Breast epithelium (tissue), 4 donors: ENCODE measurements around the gene ALOX5. TPM values are rescaled to one million over a fixed set of nuclear protein-coding genes. Genes with fewer than 3 reads are reported as not detected.

Source experiments
- DNase-seq, 2 donors: peaks; one replicate each; pipeline ENCODE4 v3.0.0-alpha.2; 2019; ENCODE audit warnings: low spot score in 2 of 2
- H3K27ac ChIP-seq, 2 donors: fragments of 200-600 bp; sonication (generic) in 1 of 2; one replicate each; pipeline ENCODE4 v1.5.1; 2016 to 2019; ENCODE audit warnings: mild to moderate bottlenecking in 1 of 2
- H3K27me3 ChIP-seq, 2 donors: fragments of 200-600 bp; sonication (generic) in 1 of 2; one replicate each; pipeline versions ENCODE4 v1.5.1 to v1.6.0; 2017 to 2019; ENCODE audit warnings: control low read depth in 1 of 2, mild to moderate bottlenecking in 1 of 2
- H3K36me3 ChIP-seq: fragments of 200-600 bp; one replicate; pipeline ENCODE4 v1.5.1; 2019
- H3K4me1 ChIP-seq, 2 donors: fragments of 200-600 bp; sonication (generic); one replicate each; pipeline ENCODE4 v1.5.1; 2016 to 2019; ENCODE audit warnings: control low read depth in 1 of 2
- H3K4me3 ChIP-seq, 3 donors: fragments of 200-600 bp; sonication (generic); 1 replicate in 2 of 3; 2 replicates in 1 of 3; pipeline ENCODE4 v1.5.1; 2016 to 2019; ENCODE audit warnings: mild to moderate bottlenecking in 3 of 3, moderate library complexity in 2 of 3
- H3K9me3 ChIP-seq, 2 donors: fragments of 200-600 bp; sonication (generic) in 1 of 2; one replicate each; pipeline ENCODE4 v1.5.1; 2016 to 2019; ENCODE audit warnings: control low read depth in 1 of 2
- POLR2A ChIP-seq: fragments of 450-650 bp; IDR thresholded peaks from one replicate; pipeline ENCODE4 v1.6.1; 2016; ENCODE audit warnings: antibody characterized with exemption, mild to moderate bottlenecking, moderate library complexity
- POLR2AphosphoS5 ChIP-seq, 3 donors: sonication (generic); formaldehyde crosslinking; IDR thresholded peaks; one replicate each; pipeline ENCODE4 v1.6.1; 2017; ENCODE audit warnings: antibody characterized with exemption in 3 of 3
- intact Hi-C: fragments of 100-400 bp; cut with DNase I; formaldehyde crosslinking; loops from one replicate; pipeline ENCODE4 v1.15.1; 2023; ENCODE audit warnings: low total_unique reads
- total RNA-seq, 3 donors: library from RNA; depleted of rRNA; stranded (reverse); fragments of >200 nt; gene quantifications; one replicate each; pipeline ENCODE4 v1.1.0, GENCODE V29; 2016
- TF ChIP-seq, protein P1 (sequence below), 3 donors: fragments of 450-650 bp; IDR thresholded peaks; one replicate each; pipeline ENCODE4 v1.5.1; 2016 to 2017; ENCODE audit warnings: antibody characterized with exemption in 3 of 3, mild to moderate bottlenecking in 3 of 3, moderate library complexity in 3 of 3

Gene ALOX5
- total RNA-seq, 3 donors from 2014 or later: 33.4 to 67.5 (median 49.0) TPM

DNA sequence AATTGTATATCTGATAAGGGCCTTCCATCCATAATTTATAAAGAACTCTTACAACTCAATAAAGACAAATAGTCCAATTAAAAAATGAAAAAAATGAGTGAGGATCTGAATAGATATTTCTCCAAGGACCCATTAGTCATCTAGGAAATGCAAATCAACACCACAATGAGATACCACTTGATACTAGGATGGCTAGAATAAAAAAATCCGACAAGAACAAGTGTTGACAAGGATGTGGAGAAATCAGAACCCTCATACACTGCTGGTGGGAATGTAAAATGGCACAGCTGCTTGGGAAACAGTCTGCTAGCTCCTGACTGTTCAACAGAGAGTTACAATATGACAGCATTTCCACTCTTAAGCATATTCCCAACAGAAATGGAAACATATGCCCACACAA lies 24.6 kb downstream of the ALOX5 start:
- Histone ChIP-seq H3K27me3 (no peaks in the 10 kb centered on the region), H3K4me1 (no peaks in the 10 kb centered on the region), H3K9me3 (peaks cover 0 to 7% of the 10 kb centered on the region in 2 donors), H3K27ac (no peak overlapping the region), H3K4me3 (no peak overlapping the region), H3K36me3 (no peaks in the 10 kb centered on the region)
- intact Hi-C loops: no loop called here
- TF ChIP-seq, protein P1, sequence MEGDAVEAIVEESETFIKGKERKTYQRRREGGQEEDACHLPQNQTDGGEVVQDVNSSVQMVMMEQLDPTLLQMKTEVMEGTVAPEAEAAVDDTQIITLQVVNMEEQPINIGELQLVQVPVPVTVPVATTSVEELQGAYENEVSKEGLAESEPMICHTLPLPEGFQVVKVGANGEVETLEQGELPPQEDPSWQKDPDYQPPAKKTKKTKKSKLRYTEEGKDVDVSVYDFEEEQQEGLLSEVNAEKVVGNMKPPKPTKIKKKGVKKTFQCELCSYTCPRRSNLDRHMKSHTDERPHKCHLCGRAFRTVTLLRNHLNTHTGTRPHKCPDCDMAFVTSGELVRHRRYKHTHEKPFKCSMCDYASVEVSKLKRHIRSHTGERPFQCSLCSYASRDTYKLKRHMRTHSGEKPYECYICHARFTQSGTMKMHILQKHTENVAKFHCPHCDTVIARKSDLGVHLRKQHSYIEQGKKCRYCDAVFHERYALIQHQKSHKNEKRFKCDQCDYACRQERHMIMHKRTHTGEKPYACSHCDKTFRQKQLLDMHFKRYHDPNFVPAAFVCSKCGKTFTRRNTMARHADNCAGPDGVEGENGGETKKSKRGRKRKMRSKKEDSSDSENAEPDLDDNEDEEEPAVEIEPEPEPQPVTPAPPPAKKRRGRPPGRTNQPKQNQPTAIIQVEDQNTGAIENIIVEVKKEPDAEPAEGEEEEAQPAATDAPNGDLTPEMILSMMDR (IDR thresholded peaks at IDR 0.05): no peak
- no peak for TF ChIP-seq POLR2A
- TF ChIP-seq POLR2AphosphoS5 (IDR thresholded peaks at IDR 0.05): no peak
- DNase-seq: no peak

DNA sequence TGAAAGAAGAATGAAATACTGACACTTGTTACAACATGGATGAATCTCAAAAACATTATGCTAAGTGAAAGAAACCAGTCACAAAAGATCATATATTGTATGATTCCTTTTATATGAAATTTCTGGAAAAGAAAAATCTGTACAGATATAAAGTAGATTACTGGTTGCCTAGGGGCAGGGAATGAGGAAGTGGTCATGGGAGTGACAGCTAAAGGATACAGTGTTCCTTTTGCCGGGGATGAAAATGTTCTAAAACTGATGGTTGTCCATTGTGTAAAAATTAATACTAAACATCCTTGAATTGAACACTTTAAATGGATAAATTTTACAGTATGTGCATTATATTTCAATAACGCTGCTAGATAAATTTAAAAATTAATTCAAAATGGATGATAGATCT lies 25.1 kb downstream of the ALOX5 start:
- H3K4me3 ChIP-seq: no peak overlapping the region
- no peak for DNase-seq
- peaks cover 0 to 7% of the 10 kb centered on the region in 2 donors for H3K9me3 ChIP-seq
- TF ChIP-seq, protein P1 (IDR thresholded peaks at IDR 0.05): no peak
- TF ChIP-seq POLR2A (no peak), POLR2AphosphoS5 (IDR thresholded peaks at IDR 0.05) (no peak)
- no peaks in the 10 kb centered on the region for H3K4me1 ChIP-seq
- intact Hi-C loops: no loop called here
- H3K27me3 ChIP-seq: no peaks in the 10 kb centered on the region
- no peak overlapping the region for H3K27ac ChIP-seq
- H3K36me3 ChIP-seq: no peaks in the 10 kb centered on the region

DNA sequence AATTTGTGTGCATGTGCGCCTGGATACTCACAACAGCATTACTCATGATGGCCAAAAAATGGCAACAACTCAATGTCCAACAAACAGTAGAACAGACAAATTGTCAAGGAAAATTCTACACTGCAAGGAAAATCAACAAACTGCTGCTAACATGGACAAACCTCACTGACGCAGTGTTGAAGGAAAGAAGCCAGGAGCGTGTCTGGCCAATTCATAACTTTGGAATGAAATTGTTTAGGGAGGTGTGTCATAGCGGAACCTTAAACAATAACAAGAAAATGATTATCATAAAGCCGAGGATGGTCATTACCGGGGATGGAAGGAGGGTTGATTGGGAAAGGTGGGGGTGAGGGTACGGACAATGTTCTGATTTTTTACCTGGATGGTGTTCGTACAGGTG lies 29.1 kb downstream of the ALOX5 start:
- Histone ChIP-seq H3K27ac (no peak overlapping the region), H3K9me3 (no peaks in the 10 kb centered on the region), H3K36me3 (no peaks in the 10 kb centered on the region), H3K4me1 (no peaks in the 10 kb centered on the region), H3K27me3 (no peaks in the 10 kb centered on the region), H3K4me3 (no peak overlapping the region)
- intact Hi-C loops: no loop called here
- TF ChIP-seq POLR2AphosphoS5 (IDR thresholded peaks at IDR 0.05): no peak
- TF ChIP-seq POLR2A: no peak
- TF ChIP-seq, protein P1 (IDR thresholded peaks at IDR 0.05): no peak
- DNase-seq: no peak

DNA sequence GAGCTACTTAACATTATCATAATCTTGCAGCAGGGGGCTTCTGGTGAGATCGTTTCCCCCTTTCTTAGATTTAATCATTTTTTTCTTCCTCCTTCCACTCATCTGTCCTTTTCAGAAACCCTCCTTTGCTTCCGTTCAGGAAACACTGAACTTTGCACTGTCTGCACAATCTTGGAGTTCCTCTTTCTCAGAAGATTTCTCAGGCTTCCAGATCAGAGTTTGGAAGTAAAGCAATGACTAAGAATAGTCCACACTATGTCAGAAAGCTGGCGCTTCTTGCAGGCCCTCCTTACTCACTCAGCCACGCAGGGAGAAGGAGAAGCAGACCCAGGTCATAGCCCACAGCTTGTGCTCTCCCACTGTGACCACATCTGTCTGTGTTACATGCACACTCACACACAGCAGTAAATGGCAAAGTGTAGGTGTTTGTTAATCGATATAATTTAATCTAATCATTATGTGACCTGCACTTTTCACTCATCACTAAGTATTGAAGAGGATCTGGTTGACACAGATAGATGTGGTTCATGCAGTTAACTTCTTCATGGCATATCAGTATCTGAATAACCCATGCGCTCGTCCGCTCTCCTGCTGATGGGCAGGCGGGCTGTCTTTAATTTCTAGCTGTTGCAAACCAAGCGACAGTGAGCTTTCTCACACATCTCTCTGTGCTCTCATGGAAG lies 30.2 kb downstream of the ALOX5 start:
- intact Hi-C loops: no loop called here
- H3K9me3 ChIP-seq: no peaks in the 10 kb centered on the region
- no peak overlapping the region for H3K4me3 ChIP-seq
- H3K27ac ChIP-seq: peak overlapping the region in 1 of 2 donors; percentile 6
- H3K27me3 ChIP-seq: no peaks in the 10 kb centered on the region
- DNase-seq: no peak
- TF ChIP-seq POLR2A (no peak), POLR2AphosphoS5 (IDR thresholded peaks at IDR 0.05) (no peak)
- TF ChIP-seq, protein P1 (IDR thresholded peaks at IDR 0.05): no peak
- no peaks in the 10 kb centered on the region for H3K4me1 ChIP-seq
- no peaks in the 10 kb centered on the region for H3K36me3 ChIP-seq

DNA sequence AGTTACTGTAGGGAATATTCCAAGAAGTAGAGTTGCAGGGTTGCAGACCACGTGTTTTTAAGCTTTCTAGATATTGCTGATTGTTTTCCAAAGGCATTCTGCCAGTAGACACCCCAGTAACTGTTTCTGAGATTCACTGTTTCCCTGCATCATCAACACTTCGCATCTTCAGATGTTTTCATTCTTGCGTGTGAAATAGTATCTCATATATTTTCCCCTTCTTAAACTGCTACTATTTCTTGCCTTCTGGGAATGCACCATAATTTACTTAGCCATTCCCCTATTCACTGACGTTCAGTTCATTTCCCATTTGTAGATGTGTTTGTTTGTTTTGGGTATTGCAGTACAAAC lies 30.7 kb downstream of the ALOX5 start:
- intact Hi-C loops: no loop called here
- no peaks in the 10 kb centered on the region for H3K9me3 ChIP-seq
- H3K27me3 ChIP-seq: no peaks in the 10 kb centered on the region
- peak overlapping the region in 1 of 2 donors; percentile 6 for H3K27ac ChIP-seq
- no peak overlapping the region for H3K4me3 ChIP-seq
- DNase-seq: no peak
- H3K36me3 ChIP-seq: no peaks in the 10 kb centered on the region
- no peaks in the 10 kb centered on the region for H3K4me1 ChIP-seq
- TF ChIP-seq POLR2A (no peak), POLR2AphosphoS5 (IDR thresholded peaks at IDR 0.05) (no peak)
